ENCODE measurements around the gene ARHGEF7.
A peak's percentile ranks its signal among the peaks of the same experiment; 100 is the strongest.

ARHGEF7 gene

GRCh38 chr13:111280226-111280625 lies 165.1 kb downstream of the ARHGEF7 start:
- no peak overlapping the region for H3K14ac ChIP-seq (ENCODE audit: low read length)
- no peak overlapping the region for H3K23ac ChIP-seq (ENCODE audit: low read length)
- H2AFZ ChIP-seq (ENCODE audit: insufficient read depth, low read length, poor library complexity), result no peak overlapping the region

GRCh38 chr13:111280681-111281585 lies 165.8 kb downstream of the ARHGEF7 start:
- H3K36me3 ChIP-seq (ENCODE audit: control insufficient read depth in 1 of 2, insufficient read depth in 2 of 2, low read length in 2 of 2), result peaks cover 29 to 52% of the 10 kb centered on the region in 2 experiments
- DNase-seq, result peak in 1 of 2 donors; percentile 2
- H3K9me3 ChIP-seq (ENCODE audit: insufficient read depth, low read depth, low read length), result no peaks in the 10 kb centered on the region
- H4K8ac ChIP-seq (ENCODE audit: low read depth, low read length), result no peak overlapping the region
- H3K4ac ChIP-seq (ENCODE audit: low read depth, low read length), result no peak overlapping the region
- no peak overlapping the region for H4K12ac ChIP-seq (ENCODE audit: low read depth, low read length)
- no peak overlapping the region for H2AK5ac ChIP-seq (ENCODE audit: low read length)
- no peak overlapping the region for H3K4me3 ChIP-seq (ENCODE audit: low read depth, low read length)
- no peak overlapping the region for H2BK5ac ChIP-seq (ENCODE audit: low read depth, low read length, poor library complexity)
- no peak overlapping the region for H3K14ac ChIP-seq (ENCODE audit: low read length)
- H3K27ac ChIP-seq (ENCODE audit: low read depth, low read length), result no peak overlapping the region
- WGBS (ENCODE audit: extremely low coverage, insufficient coverage, insufficient read length), result no CpG with 5 or more reads among the region's 12 CpGs
- H2BK12ac ChIP-seq (ENCODE audit: low read length), result no peak overlapping the region
- no peaks in the 10 kb centered on the region for H3K79me1 ChIP-seq (ENCODE audit: low read length)
- no peak overlapping the region for H2AFZ ChIP-seq (ENCODE audit: insufficient read depth, low read length, poor library complexity)
- H3K9ac ChIP-seq (ENCODE audit: low read length), result no peak overlapping the region
- no peak overlapping the region for H2BK120ac ChIP-seq (ENCODE audit: insufficient read depth, low read length, poor library complexity)
- H3K27me3 ChIP-seq (ENCODE audit: insufficient read depth, low read length), result no peaks in the 10 kb centered on the region
- no peak overlapping the region for H3K23ac ChIP-seq (ENCODE audit: low read length)
- no peaks in the 10 kb centered on the region for H3K4me1 ChIP-seq (ENCODE audit: control insufficient read depth in 1 of 2, insufficient read depth in 2 of 2, low read length in 2 of 2)
- no peak overlapping the region for H3K18ac ChIP-seq (ENCODE audit: low read length)
- no peaks in the 10 kb centered on the region for H3K79me2 ChIP-seq (ENCODE audit: control insufficient read depth, insufficient read depth, low read length, poor library complexity)
- no peak overlapping the region for H3K4me2 ChIP-seq (ENCODE audit: low read length)
- no peak overlapping the region for H4K91ac ChIP-seq (ENCODE audit: low read depth, low read length)

More at GRCh38 chr13:111280226-111280625, 165.1 kb downstream of the ARHGEF7 start:
- Histone ChIP-seq H4K12ac (ENCODE audit: low read depth, low read length) (no peak overlapping the region), H2BK120ac (ENCODE audit: insufficient read depth, low read length, poor library complexity) (no peak overlapping the region), H2BK5ac (ENCODE audit: low read depth, low read length, poor library complexity) (no peak overlapping the region), H3K4me1 (ENCODE audit: control insufficient read depth in 1 of 2, insufficient read depth in 2 of 2, low read length in 2 of 2) (no peaks in the 10 kb centered on the region), H3K79me1 (ENCODE audit: low read length) (no peaks in the 10 kb centered on the region), H3K36me3 (ENCODE audit: control insufficient read depth in 1 of 2, insufficient read depth in 2 of 2, low read length in 2 of 2) (peaks cover 34 to 54% of the 10 kb centered on the region in 2 experiments), H2BK12ac (ENCODE audit: low read length) (no peak overlapping the region), H3K4ac (ENCODE audit: low read depth, low read length) (no peak overlapping the region), H3K18ac (ENCODE audit: low read length) (no peak overlapping the region), H3K79me2 (ENCODE audit: control insufficient read depth, insufficient read depth, low read length, poor library complexity) (no peaks in the 10 kb centered on the region), H3K4me2 (ENCODE audit: low read length) (no peak overlapping the region), H3K9me3 (ENCODE audit: insufficient read depth, low read depth, low read length) (no peaks in the 10 kb centered on the region), H3K27ac (ENCODE audit: low read depth, low read length) (no peak overlapping the region), H4K91ac (ENCODE audit: low read depth, low read length) (no peak overlapping the region), H3K4me3 (ENCODE audit: low read depth, low read length) (no peak overlapping the region), H3K27me3 (ENCODE audit: insufficient read depth, low read length) (no peaks in the 10 kb centered on the region), H4K8ac (ENCODE audit: low read depth, low read length) (no peak overlapping the region), H2AK5ac (ENCODE audit: low read length) (no peak overlapping the region), H3K9ac (ENCODE audit: low read length) (no peak overlapping the region)
- no CpG with 5 or more reads among the region's 12 CpGs for WGBS (ENCODE audit: extremely low coverage, insufficient coverage, insufficient read length)
- DNase-seq, result no peak

- peak in 1 of 2 donors; percentile 29 for DNase-seq
- Histone ChIP-seq H4K91ac (ENCODE audit: low read depth, low read length) (no peak overlapping the region), H3K36me3 (ENCODE audit: control insufficient read depth in 1 of 2, insufficient read depth in 2 of 2, low read length in 2 of 2) (peaks cover 38 to 60% of the 10 kb centered on the region in 2 experiments), H2BK5ac (ENCODE audit: low read depth, low read length, poor library complexity) (no peak overlapping the region), H3K4ac (ENCODE audit: low read depth, low read length) (no peak overlapping the region), H2AK5ac (ENCODE audit: low read length) (no peak overlapping the region), H3K9me3 (ENCODE audit: insufficient read depth, low read depth, low read length) (no peaks in the 10 kb centered on the region), H3K4me1 (ENCODE audit: control insufficient read depth in 1 of 2, insufficient read depth in 2 of 2, low read length in 2 of 2) (no peaks in the 10 kb centered on the region), H2AFZ (ENCODE audit: insufficient read depth, low read length, poor library complexity) (no peak overlapping the region), H4K8ac (ENCODE audit: low read depth, low read length) (no peak overlapping the region), H3K9ac (ENCODE audit: low read length) (no peak overlapping the region), H4K12ac (ENCODE audit: low read depth, low read length) (no peak overlapping the region), H2BK12ac (ENCODE audit: low read length) (no peak overlapping the region), H3K27ac (ENCODE audit: low read depth, low read length) (no peak overlapping the region), H3K18ac (ENCODE audit: low read length) (no peak overlapping the region), H3K4me2 (ENCODE audit: low read length) (no peak overlapping the region), H3K27me3 (ENCODE audit: insufficient read depth, low read length) (no peaks in the 10 kb centered on the region), H3K23ac (ENCODE audit: low read length) (no peak overlapping the region), H2BK120ac (ENCODE audit: insufficient read depth, low read length, poor library complexity) (no peak overlapping the region), H3K79me1 (ENCODE audit: low read length) (no peaks in the 10 kb centered on the region), H3K79me2 (ENCODE audit: control insufficient read depth, insufficient read depth, low read length, poor library complexity) (no peaks in the 10 kb centered on the region), H3K14ac (ENCODE audit: low read length) (no peak overlapping the region), H3K4me3 (ENCODE audit: low read depth, low read length) (no peak overlapping the region)
- WGBS (ENCODE audit: extremely low coverage, insufficient coverage, insufficient read length), result no CpG with 5 or more reads among the region's 10 CpGs
These were observed 166.7 kb downstream of the ARHGEF7 start for GRCh38 chr13:111281751-111282311.

GRCh38 chr13:111282425-111282824 lies 167.3 kb downstream of the ARHGEF7 start:
- Histone ChIP-seq H3K14ac (ENCODE audit: low read length) (no peak overlapping the region), H3K4me3 (ENCODE audit: low read depth, low read length) (no peak overlapping the region), H3K27ac (ENCODE audit: low read depth, low read length) (no peak overlapping the region), H4K8ac (ENCODE audit: low read depth, low read length) (no peak overlapping the region), H3K9me3 (ENCODE audit: insufficient read depth, low read depth, low read length) (no peaks in the 10 kb centered on the region), H3K79me2 (ENCODE audit: control insufficient read depth, insufficient read depth, low read length, poor library complexity) (no peaks in the 10 kb centered on the region), H4K91ac (ENCODE audit: low read depth, low read length) (no peak overlapping the region), H2BK12ac (ENCODE audit: low read length) (no peak overlapping the region), H4K12ac (ENCODE audit: low read depth, low read length) (no peak overlapping the region), H3K9ac (ENCODE audit: low read length) (no peak overlapping the region), H3K79me1 (ENCODE audit: low read length) (no peaks in the 10 kb centered on the region), H3K23ac (ENCODE audit: low read length) (no peak overlapping the region), H3K4me1 (ENCODE audit: control insufficient read depth in 1 of 2, insufficient read depth in 2 of 2, low read length in 2 of 2) (no peaks in the 10 kb centered on the region), H2AFZ (ENCODE audit: insufficient read depth, low read length, poor library complexity) (no peak overlapping the region), H3K4ac (ENCODE audit: low read depth, low read length) (no peak overlapping the region), H3K4me2 (ENCODE audit: low read length) (no peak overlapping the region), H3K36me3 (ENCODE audit: control insufficient read depth in 1 of 2, insufficient read depth in 2 of 2, low read length in 2 of 2) (peaks cover 44 to 66% of the 10 kb centered on the region in 2 experiments), H3K27me3 (ENCODE audit: insufficient read depth, low read length) (no peaks in the 10 kb centered on the region), H2AK5ac (ENCODE audit: low read length) (no peak overlapping the region), H3K18ac (ENCODE audit: low read length) (no peak overlapping the region), H2BK5ac (ENCODE audit: low read depth, low read length, poor library complexity) (no peak overlapping the region), H2BK120ac (ENCODE audit: insufficient read depth, low read length, poor library complexity) (no peak overlapping the region)
- no peak for DNase-seq
- no CpG with 5 or more reads among the region's 5 CpGs for WGBS (ENCODE audit: extremely low coverage, insufficient coverage, insufficient read length)

Measured in trophoblast cell (in vitro differentiated cells and primary cell).